CD14-positive monocyte (primary cell): ENCODE results near the gene SRGAP1. TPM values are rescaled to one million over a fixed set of nuclear protein-coding genes. Genes with fewer than 3 reads are reported as not detected.

Experiments used
- DNase-seq, 3 donors: peaks; one replicate each; pipeline ENCODE4 v3.0.0-alpha.2; 2011 to 2022
- H2AFZ ChIP-seq: 2 replicates; pipeline ENCODE4 v1.6.0; 2012; ENCODE audit warnings: mild to moderate bottlenecking, low read depth, low read length, inconsistent platforms; ENCODE audit not compliant: insufficient read depth, poor library complexity, severe bottlenecking
- H3K27ac ChIP-seq, 2 donors: 1 replicate in 1 of 2; 2 replicates in 1 of 2; pipeline ENCODE4 v1.5.1; 2012 to 2013; ENCODE audit warnings: low read length in 2 of 2, control low read depth in 1 of 2, inconsistent platforms in 1 of 2, low read depth in 1 of 2, mild to moderate bottlenecking in 1 of 2
- H3K27me3 ChIP-seq, 2 donors: one replicate each; pipeline versions ENCODE4 v1.6.0 to v1.6.1; 2011 to 2013; ENCODE audit warnings: low read length in 2 of 2; ENCODE audit not compliant: control insufficient read depth in 2 of 2, insufficient read depth in 2 of 2
- H3K36me3 ChIP-seq, 2 donors: replicated peaks in 1 of 2; 1 replicate in 1 of 2; 2 replicates in 1 of 2; pipeline versions ENCODE4 v1.5.1 to v1.6.1; 2012 to 2013; ENCODE audit warnings: low read length in 2 of 2, control low read depth in 1 of 2, inconsistent platforms in 1 of 2, mild to moderate bottlenecking in 1 of 2; ENCODE audit not compliant: insufficient read depth in 2 of 2, control insufficient read depth in 1 of 2
- H3K4me1 ChIP-seq, 2 donors: 1 replicate in 1 of 2; 2 replicates in 1 of 2; pipeline versions ENCODE4 v1.5.1 to v1.6.1; 2012 to 2013; ENCODE audit warnings: low read length in 2 of 2, control low read depth in 1 of 2, inconsistent platforms in 1 of 2, mild to moderate bottlenecking in 1 of 2, moderate library complexity in 1 of 2; ENCODE audit not compliant: insufficient read depth in 2 of 2, control insufficient read depth in 1 of 2
- H3K4me2 ChIP-seq: replicated peaks from 2 replicates; pipeline ENCODE3; 2012; ENCODE audit warnings: low read length, moderate library complexity, mild to moderate bottlenecking; ENCODE audit not compliant: poor library complexity, severe bottlenecking; ENCODE audit errors: extremely low read depth
- H3K4me3 ChIP-seq, 3 experiments: fragments of 200-600 bp in 1 of 3; sonication (generic) in 1 of 3; replicated peaks in 1 of 3; 1 replicate in 2 of 3; 2 replicates in 1 of 3; pipeline ENCODE4 v1.5.1; 2011 to 2013; ENCODE audit warnings: low read length in 3 of 3, mild to moderate bottlenecking in 3 of 3, control low read depth in 2 of 3, low read depth in 2 of 3, inconsistent platforms in 1 of 3, moderate library complexity in 1 of 3
- H3K79me2 ChIP-seq: 2 replicates; pipeline ENCODE4 v1.6.0; 2012; ENCODE audit warnings: mild to moderate bottlenecking, control low read depth, inconsistent platforms, low read length, moderate library complexity; ENCODE audit not compliant: insufficient read depth
- H3K9ac ChIP-seq: 2 replicates; pipeline ENCODE4 v1.6.0; 2017; ENCODE audit warnings: low read length, mild to moderate bottlenecking; ENCODE audit not compliant: insufficient read depth, poor library complexity, severe bottlenecking
- H3K9me3 ChIP-seq, 2 donors: replicated peaks in 1 of 2; 1 replicate in 1 of 2; 2 replicates in 1 of 2; pipeline versions ENCODE4 v1.5.1 to v1.6.1; 2012 to 2013; ENCODE audit warnings: low read length in 2 of 2, control low read depth in 1 of 2; ENCODE audit not compliant: control insufficient read depth in 1 of 2, insufficient read depth in 1 of 2
- H4K20me1 ChIP-seq: 2 replicates; pipeline ENCODE4 v1.6.0; 2012; ENCODE audit warnings: mild to moderate bottlenecking, low read length, control low read depth, moderate library complexity; ENCODE audit not compliant: insufficient read depth
- H3K27ac Mint-ChIP-seq, 7 donors: one replicate each; pipeline ENCODE4 v1.8.0; 2020; ENCODE audit warnings: mild to moderate bottlenecking in 7 of 7, mixed read lengths in 7 of 7, moderate library complexity in 6 of 7, inconsistent platforms in 2 of 7
- H3K27me3 Mint-ChIP-seq, 3 donors: one replicate each; pipeline ENCODE4 v1.8.0; 2021 to 2022; ENCODE audit warnings: low read depth in 3 of 3, mild to moderate bottlenecking in 3 of 3, mixed read lengths in 3 of 3, moderate library complexity in 3 of 3, inconsistent platforms in 1 of 3
- H3K36me3 Mint-ChIP-seq, 2 donors: one replicate each; pipeline ENCODE4 v1.8.0; 2020; ENCODE audit warnings: mixed read lengths in 2 of 2, inconsistent platforms in 1 of 2, mild to moderate bottlenecking in 1 of 2
- H3K4me1 Mint-ChIP-seq: one replicate; pipeline ENCODE4 v1.8.0; 2020; ENCODE audit warnings: mild to moderate bottlenecking, mixed read lengths
- H3K4me3 Mint-ChIP-seq, 2 donors: one replicate each; pipeline ENCODE4 v1.8.0; 2020; ENCODE audit warnings: mild to moderate bottlenecking in 2 of 2, mixed read lengths in 2 of 2, moderate library complexity in 1 of 2
- H3K9me3 Mint-ChIP-seq, 7 donors: one replicate each; pipeline ENCODE4 v1.8.0; 2020 to 2022; ENCODE audit warnings: mixed read lengths in 7 of 7, mild to moderate bottlenecking in 6 of 7, moderate library complexity in 6 of 7, inconsistent platforms in 2 of 7
- WGBS: methylation state at CpG from one replicate; pipeline ENCODE4 v1.1.5; 2013; ENCODE audit warnings: missing lambda C conversion rate; ENCODE audit not compliant: insufficient coverage; 5-methylcytosine and 5-hydroxymethylcytosine counted together
- intact Hi-C, 2 donors: fragments of 100-400 bp; cut with micrococcal nuclease; formaldehyde crosslinking; loops; one replicate each; pipeline versions ENCODE4 v1.15.0 to v1.15.1; 2023
- polyA plus RNA-seq, 3 donors: library from polyadenylated mRNA; depleted of rRNA in 1 of 3; unstranded in 2 of 3; stranded (reverse) in 1 of 3; fragments of 300-500 nt in 2 of 3; fragments of >200 nt in 1 of 3; fragmentation: Illumina TruSeq in 2 of 3; gene quantifications; 1 replicate in 2 of 3; 2 replicates in 1 of 3; pipeline ENCODE4 v1.2.3, GENCODE V29; 2012 to 2021
- TF ChIP-seq, protein P1 (sequence below): fragments of 200-600 bp; IDR thresholded peaks from one replicate; pipeline ENCODE4 v1.8.0; 2022; ENCODE audit warnings: antibody characterized with exemption, mild to moderate bottlenecking

The SRGAP1 gene
- polyA plus RNA-seq, 3 donors = 0.05 to 0.52 (median 0.07) TPM

DNA sequence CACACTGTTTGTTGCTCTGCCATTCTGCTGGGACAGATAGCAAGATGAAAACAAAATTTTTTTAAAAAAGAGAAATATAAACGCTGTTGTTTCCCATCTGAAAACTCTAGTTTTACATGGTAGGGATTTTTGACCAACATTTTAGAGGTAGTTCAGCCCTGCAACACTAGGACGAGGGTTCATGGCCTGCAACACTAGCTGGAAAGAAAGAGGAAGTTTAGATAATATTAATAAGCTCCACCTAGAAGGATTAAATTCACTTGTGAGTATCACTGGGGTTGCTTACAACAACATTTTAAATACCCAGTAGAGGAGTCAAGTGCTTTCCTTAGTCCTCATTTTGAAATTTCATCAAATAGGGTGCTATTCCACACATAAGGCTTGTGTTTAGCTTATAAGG, 68.2 kb downstream of the SRGAP1 start:
- no peak overlapping the region for H2AFZ ChIP-seq
- H3K79me2 ChIP-seq = no peaks in the 10 kb centered on the region
- TF ChIP-seq, protein P1, sequence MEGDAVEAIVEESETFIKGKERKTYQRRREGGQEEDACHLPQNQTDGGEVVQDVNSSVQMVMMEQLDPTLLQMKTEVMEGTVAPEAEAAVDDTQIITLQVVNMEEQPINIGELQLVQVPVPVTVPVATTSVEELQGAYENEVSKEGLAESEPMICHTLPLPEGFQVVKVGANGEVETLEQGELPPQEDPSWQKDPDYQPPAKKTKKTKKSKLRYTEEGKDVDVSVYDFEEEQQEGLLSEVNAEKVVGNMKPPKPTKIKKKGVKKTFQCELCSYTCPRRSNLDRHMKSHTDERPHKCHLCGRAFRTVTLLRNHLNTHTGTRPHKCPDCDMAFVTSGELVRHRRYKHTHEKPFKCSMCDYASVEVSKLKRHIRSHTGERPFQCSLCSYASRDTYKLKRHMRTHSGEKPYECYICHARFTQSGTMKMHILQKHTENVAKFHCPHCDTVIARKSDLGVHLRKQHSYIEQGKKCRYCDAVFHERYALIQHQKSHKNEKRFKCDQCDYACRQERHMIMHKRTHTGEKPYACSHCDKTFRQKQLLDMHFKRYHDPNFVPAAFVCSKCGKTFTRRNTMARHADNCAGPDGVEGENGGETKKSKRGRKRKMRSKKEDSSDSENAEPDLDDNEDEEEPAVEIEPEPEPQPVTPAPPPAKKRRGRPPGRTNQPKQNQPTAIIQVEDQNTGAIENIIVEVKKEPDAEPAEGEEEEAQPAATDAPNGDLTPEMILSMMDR = no peak
- H4K20me1 ChIP-seq = no peaks in the 10 kb centered on the region
- no peak overlapping the region for H3K9ac ChIP-seq
- Mint-ChIP-seq H3K36me3 (no peaks in the 10 kb centered on the region), H3K9me3 (no peaks in the 10 kb centered on the region), H3K4me1 (peaks cover 33% of the 10 kb centered on the region), H3K4me3 (no peak overlapping the region), H3K27me3 (peaks cover 0 to 8% (median 2%) of the 10 kb centered on the region in 3 donors), H3K27ac (peak overlapping the region in 3 of 7 donors; percentile 45 to 69 (median 54))
- H3K4me3 ChIP-seq = no peak overlapping the region
- intact Hi-C loops = loop anchor here (10.0 kb wide), 2 partner anchors 68 to 492 kb away; partner anchors contain the start of genes SRGAP1 (in 1 of the 2) and XPOT (in 1 of the 2)
- H3K27me3 ChIP-seq = no peaks in the 10 kb centered on the region
- peak; percentile 24 to 37 (median 30) for DNase-seq
- H3K27ac ChIP-seq = no peak overlapping the region
- no peaks in the 10 kb centered on the region for H3K36me3 ChIP-seq
- H3K4me2 ChIP-seq = no peak overlapping the region
- peaks cover 25 to 32% of the 10 kb centered on the region in 2 donors for H3K4me1 ChIP-seq
- WGBS = no CpG with 5 or more reads among the region's 2 CpGs
- no peaks in the 10 kb centered on the region for H3K9me3 ChIP-seq

DNA sequence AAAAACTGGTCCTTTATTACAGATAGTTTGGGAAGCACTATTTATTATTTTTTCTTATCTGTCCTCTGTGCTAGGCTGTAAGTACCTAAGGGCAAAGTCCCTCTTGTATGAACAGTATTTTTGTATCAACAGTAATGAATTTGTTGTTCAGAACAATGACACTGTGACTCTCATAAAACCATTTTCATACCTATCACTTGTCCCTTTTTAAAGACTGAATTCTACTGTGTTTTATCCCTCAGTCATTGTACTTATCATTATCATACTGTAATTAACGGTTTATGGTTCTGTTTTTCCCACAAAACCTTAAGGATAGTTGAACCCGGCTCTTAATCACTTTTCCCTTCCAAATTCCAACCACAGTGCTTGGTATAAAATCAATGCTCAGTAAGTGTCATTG, 69.4 kb downstream of the SRGAP1 start:
- intact Hi-C loops = loop anchor here (10.0 kb wide), 2 partner anchors 69 to 491 kb away; partner anchors contain the start of genes SRGAP1 (in 1 of the 2) and XPOT (in 1 of the 2)
- Mint-ChIP-seq H3K9me3 (no peaks in the 10 kb centered on the region), H3K4me1 (peaks cover 44% of the 10 kb centered on the region)

More for the DNA sequence above, 69.4 kb downstream of the SRGAP1 start:
- Histone ChIP-seq H3K9ac (no peak overlapping the region), H3K4me2 (no peak overlapping the region), H4K20me1 (no peaks in the 10 kb centered on the region), H3K4me1 (peaks cover 36 to 43% of the 10 kb centered on the region in 2 donors), H3K79me2 (no peaks in the 10 kb centered on the region), H3K27me3 (no peaks in the 10 kb centered on the region), H3K27ac (no peak overlapping the region), H3K36me3 (no peaks in the 10 kb centered on the region), H3K4me3 (no peak overlapping the region), H2AFZ (no peak overlapping the region), H3K9me3 (no peaks in the 10 kb centered on the region)
- H3K27ac Mint-ChIP-seq = no peak overlapping the region
- no CpG with 5 or more reads among the region's 2 CpGs for WGBS
- peaks cover 0 to 2% of the 10 kb centered on the region in 2 donors for H3K36me3 Mint-ChIP-seq
- H3K4me3 Mint-ChIP-seq = no peak overlapping the region
- no peak for DNase-seq
- TF ChIP-seq, protein P1 = no peak
- peaks cover 0 to 8% (median 2%) of the 10 kb centered on the region in 3 donors for H3K27me3 Mint-ChIP-seq
